Vagina (tissue), 2 donors: Measurements from ENCODE around the gene FBXW9. TPM values are rescaled to one million over a fixed set of nuclear protein-coding genes. Genes with fewer than 3 reads are reported as not detected.
"Not testable (repeated sequence)": the region's sequence is repeated elsewhere in the genome, so short reads cannot be mapped to it uniquely, and the experiment has no call there.

ENCODE experiments used
- DNase-seq, 2 donors: peaks; one replicate each; pipeline ENCODE4 v3.0.0-alpha.2; 2017; ENCODE audit errors: extremely low spot score in 2 of 2
- H3K27ac ChIP-seq: fragments of 200-600 bp; sonication (generic); one replicate; pipeline ENCODE4 v1.5.1; 2019
- H3K27me3 ChIP-seq: fragments of 200-600 bp; sonication (generic); one replicate; pipeline ENCODE4 v1.5.1; 2019
- H3K36me3 ChIP-seq, 2 donors: fragments of 200-600 bp; sonication (generic); one replicate each; pipeline ENCODE4 v1.5.1; 2017 to 2019
- H3K4me1 ChIP-seq: fragments of 200-600 bp; sonication (generic); one replicate; pipeline ENCODE4 v1.5.1; 2019
- H3K4me3 ChIP-seq, 2 donors: fragments of 200-600 bp; sonication (generic); 1 replicate in 1 of 2; 2 replicates in 1 of 2; pipeline ENCODE4 v1.5.1; 2016 to 2019
- H3K9me3 ChIP-seq: fragments of 200-600 bp; sonication (generic); one replicate; pipeline ENCODE4 v1.5.1; 2019
- POLR2A ChIP-seq, 2 donors: fragments of 450-650 bp; IDR thresholded peaks; one replicate each; pipeline ENCODE4 v1.6.1; 2017; ENCODE audit warnings: antibody characterized with exemption in 2 of 2, mild to moderate bottlenecking in 2 of 2, moderate library complexity in 2 of 2
- POLR2AphosphoS5 ChIP-seq, 2 donors: sonication (generic); formaldehyde crosslinking; IDR thresholded peaks; one replicate each; pipeline ENCODE4 v1.9.0; 2017; ENCODE audit warnings: antibody characterized with exemption in 2 of 2, mild to moderate bottlenecking in 2 of 2, low read depth in 1 of 2; ENCODE audit not compliant: insufficient read depth in 1 of 2
- intact Hi-C: fragments of 100-400 bp; cut with DNase I; formaldehyde crosslinking; loops from one replicate; pipeline ENCODE4 v1.15.1; 2023
- total RNA-seq: library from RNA; depleted of rRNA; stranded (reverse); fragments of >200 nt; gene quantifications from one replicate; pipeline ENCODE4 v1.2.3, GENCODE V29; 2016
- TF ChIP-seq, protein P1 (sequence below), 3 experiments: fragments of 450-650 bp in 2 of 3; fragments of 200-600 bp in 1 of 3; sonication (generic) in 1 of 3; IDR thresholded peaks; one replicate each; pipeline ENCODE4 v1.5.1; 2017 to 2019; ENCODE audit warnings: antibody characterized with exemption in 3 of 3, mild to moderate bottlenecking in 2 of 3, moderate library complexity in 2 of 3

Gene FBXW9
- total RNA-seq, 1 donor from 2014 or later = 5.6 TPM

- intact Hi-C loops = no loop called here
- peak overlapping the region; percentile 29 to 36 for H3K4me3 ChIP-seq
- H3K27ac ChIP-seq = no peak overlapping the region
- TF ChIP-seq, protein P1, sequence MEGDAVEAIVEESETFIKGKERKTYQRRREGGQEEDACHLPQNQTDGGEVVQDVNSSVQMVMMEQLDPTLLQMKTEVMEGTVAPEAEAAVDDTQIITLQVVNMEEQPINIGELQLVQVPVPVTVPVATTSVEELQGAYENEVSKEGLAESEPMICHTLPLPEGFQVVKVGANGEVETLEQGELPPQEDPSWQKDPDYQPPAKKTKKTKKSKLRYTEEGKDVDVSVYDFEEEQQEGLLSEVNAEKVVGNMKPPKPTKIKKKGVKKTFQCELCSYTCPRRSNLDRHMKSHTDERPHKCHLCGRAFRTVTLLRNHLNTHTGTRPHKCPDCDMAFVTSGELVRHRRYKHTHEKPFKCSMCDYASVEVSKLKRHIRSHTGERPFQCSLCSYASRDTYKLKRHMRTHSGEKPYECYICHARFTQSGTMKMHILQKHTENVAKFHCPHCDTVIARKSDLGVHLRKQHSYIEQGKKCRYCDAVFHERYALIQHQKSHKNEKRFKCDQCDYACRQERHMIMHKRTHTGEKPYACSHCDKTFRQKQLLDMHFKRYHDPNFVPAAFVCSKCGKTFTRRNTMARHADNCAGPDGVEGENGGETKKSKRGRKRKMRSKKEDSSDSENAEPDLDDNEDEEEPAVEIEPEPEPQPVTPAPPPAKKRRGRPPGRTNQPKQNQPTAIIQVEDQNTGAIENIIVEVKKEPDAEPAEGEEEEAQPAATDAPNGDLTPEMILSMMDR (IDR thresholded peaks at IDR 0.05) = no peak
- TF ChIP-seq POLR2AphosphoS5 (IDR thresholded peaks at IDR 0.05; ENCODE audit: insufficient read depth in 1 of 2, low read depth in 1 of 2) = no peak
- DNase-seq = no peak
- no peaks in the 10 kb centered on the region for H3K36me3 ChIP-seq
- H3K4me1 ChIP-seq = peaks cover 19% of the 10 kb centered on the region
- H3K27me3 ChIP-seq = no peaks in the 10 kb centered on the region
- no peaks in the 10 kb centered on the region for H3K9me3 ChIP-seq
Measured at GRCh38 chr19:12647490-12648071, 48.9 kb downstream of the FBXW9 start.

GRCh38 chr19:12647047-12647446 lies 49.4 kb downstream of the FBXW9 start:
- H3K4me1 ChIP-seq = peaks cover 19% of the 10 kb centered on the region
- intact Hi-C loops = no loop called here
- no peaks in the 10 kb centered on the region for H3K27me3 ChIP-seq
- no peak overlapping the region for H3K27ac ChIP-seq
- no peaks in the 10 kb centered on the region for H3K9me3 ChIP-seq
- no peaks in the 10 kb centered on the region for H3K36me3 ChIP-seq
- no peak overlapping the region for H3K4me3 ChIP-seq
- no peak for DNase-seq
- TF ChIP-seq POLR2A (IDR thresholded peaks at IDR 0.05) (no peak), POLR2AphosphoS5 (IDR thresholded peaks at IDR 0.05; ENCODE audit: insufficient read depth in 1 of 2, low read depth in 1 of 2) (no peak)
- TF ChIP-seq, protein P1 (IDR thresholded peaks at IDR 0.05) = no peak

DNA sequence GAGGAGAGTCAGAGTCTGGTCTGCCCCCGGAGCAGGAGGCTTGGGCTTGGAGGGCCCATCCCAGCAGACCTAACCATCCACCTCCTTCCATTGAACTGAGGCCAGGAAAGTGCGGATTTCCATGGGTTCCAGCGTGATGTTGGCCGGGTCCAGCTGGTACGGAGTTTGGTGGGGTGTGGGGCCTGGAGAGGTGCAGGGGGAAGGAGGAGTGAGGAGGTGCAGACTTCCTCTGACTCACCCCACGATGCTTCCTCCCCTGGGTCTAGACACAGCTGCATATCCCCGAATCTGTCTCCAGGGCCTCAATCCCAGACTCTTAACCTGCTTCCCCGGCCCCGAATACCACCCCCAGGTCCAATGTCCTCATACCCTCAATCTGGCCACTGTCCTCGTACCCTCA lies 49.9 kb downstream of the FBXW9 start:
- H3K4me1 ChIP-seq = peaks cover 19% of the 10 kb centered on the region
- DNase-seq = no peak
- no peaks in the 10 kb centered on the region for H3K9me3 ChIP-seq
- TF ChIP-seq POLR2A (IDR thresholded peaks at IDR 0.05) = no peak
- TF ChIP-seq, protein P1 (IDR thresholded peaks at IDR 0.05) = no peak
- no peak for TF ChIP-seq POLR2AphosphoS5 (IDR thresholded peaks at IDR 0.05; ENCODE audit: insufficient read depth in 1 of 2, low read depth in 1 of 2)
- H3K36me3 ChIP-seq = no peaks in the 10 kb centered on the region
- intact Hi-C loops = no loop called here
- H3K27me3 ChIP-seq = no peaks in the 10 kb centered on the region
- H3K27ac ChIP-seq = no peak overlapping the region
- no peak overlapping the region for H3K4me3 ChIP-seq

DNA sequence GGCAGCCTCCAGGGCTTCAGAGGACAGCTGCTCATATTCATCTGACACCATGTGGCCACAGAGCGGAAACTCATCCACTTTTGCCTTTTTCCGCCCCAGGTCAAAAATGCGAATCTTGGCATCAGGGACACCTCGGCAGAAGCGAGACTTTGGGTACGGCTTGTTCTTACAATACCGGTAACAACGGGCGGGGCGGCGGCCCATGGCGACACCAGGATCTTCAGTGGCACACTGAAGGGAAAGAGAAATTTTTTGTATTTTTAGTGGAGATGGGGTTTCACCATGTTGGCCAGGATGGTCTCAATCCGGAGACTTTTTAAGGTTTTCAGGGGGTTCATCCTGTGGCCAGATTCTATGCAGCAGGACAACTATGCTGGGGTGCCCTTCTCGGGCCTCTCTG lies 52.7 kb downstream of the FBXW9 start:
- H3K4me3 ChIP-seq, H3K9me3 ChIP-seq, H3K27ac ChIP-seq, H3K36me3 ChIP-seq, intact Hi-C loops, DNase-seq, H3K27me3 ChIP-seq: not testable (repeated sequence)
- peaks cover 30% of the 10 kb centered on the region for H3K4me1 ChIP-seq

DNA sequence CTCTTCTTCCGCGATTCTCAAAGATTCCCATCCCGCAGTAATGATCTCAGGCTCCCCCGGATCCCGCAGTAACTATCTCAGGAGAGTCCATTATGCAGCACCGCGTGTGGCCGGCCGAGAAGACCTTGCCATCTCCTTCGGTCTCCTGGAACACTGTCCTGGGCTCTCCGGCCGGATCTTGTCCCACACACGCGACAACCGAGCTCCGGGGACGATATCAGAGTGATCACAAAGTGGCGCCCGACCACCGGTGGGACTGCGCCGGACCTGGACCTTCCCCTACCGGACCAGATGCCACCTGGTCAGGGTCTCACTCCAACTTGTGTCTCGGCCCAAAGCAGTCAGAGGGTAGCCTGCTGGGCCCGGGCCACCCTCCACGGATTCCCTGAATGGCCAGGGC lies 53.9 kb downstream of the FBXW9 start:
- Histone ChIP-seq H3K4me1 (peaks cover 18% of the 10 kb centered on the region), H3K36me3 (no peaks in the 10 kb centered on the region), H3K9me3 (no peaks in the 10 kb centered on the region), H3K27ac (no peak overlapping the region), H3K4me3 (no peak overlapping the region), H3K27me3 (no peaks in the 10 kb centered on the region)
- TF ChIP-seq, protein P1 (IDR thresholded peaks at IDR 0.05) = no peak
- no peak for TF ChIP-seq POLR2AphosphoS5 (IDR thresholded peaks at IDR 0.05; ENCODE audit: insufficient read depth in 1 of 2, low read depth in 1 of 2)
- no peak for TF ChIP-seq POLR2A (IDR thresholded peaks at IDR 0.05)
- no peak for DNase-seq
- intact Hi-C loops = no loop called here
